Stimulated activated naive CD8-positive, alpha-beta T cell treated with anti-CD3 and anti-CD28 coated beads, Interleukin-15, amount 100 ng/mL, for 72 hours (primary cell): ENCODE measurements around the gene SMAP2.

Source experiments
- ATAC-seq: fragments of 150-1000 bp; cut with Tn5 transposase; 2 replicates; pipeline ENCODE4 v1.10.0; 2021; ENCODE audit warnings: mild to moderate bottlenecking, moderate library complexity
- DNase-seq, 2 donors: peaks; one replicate each; pipeline ENCODE4 v3.0.0; 2021 to 2022
- H3K27ac Mint-ChIP-seq, 2 donors: one replicate each; pipeline ENCODE4 v1.8.0; 2022; ENCODE audit warnings: mild to moderate bottlenecking in 2 of 2, mixed read lengths in 2 of 2, moderate library complexity in 2 of 2
- H3K27me3 Mint-ChIP-seq: one replicate; pipeline ENCODE4 v1.8.0; 2022; ENCODE audit warnings: mixed read lengths
- H3K4me1 Mint-ChIP-seq: one replicate; pipeline ENCODE4 v1.8.0; 2022; ENCODE audit warnings: mild to moderate bottlenecking, mixed read lengths
- H3K4me3 Mint-ChIP-seq, 2 donors: one replicate each; pipeline ENCODE4 v1.8.0; 2022; ENCODE audit warnings: mild to moderate bottlenecking in 2 of 2, mixed read lengths in 2 of 2, moderate library complexity in 1 of 2
- H3K9me3 Mint-ChIP-seq, 2 donors: one replicate each; pipeline ENCODE4 v1.8.0; 2022; ENCODE audit warnings: mixed read lengths in 2 of 2

SMAP2 gene

GRCh38 chr1:40450495-40451237 lies 77.1 kb downstream of the SMAP2 start:
- H3K27me3 Mint-ChIP-seq, result no peaks in the 10 kb centered on the region
- DNase-seq (peak; percentile 91 to 95), ATAC-seq (peak; percentile 82)
- H3K9me3 Mint-ChIP-seq, result peaks cover 36 to 43% of the 10 kb centered on the region in 2 donors
- peaks cover 56% of the 10 kb centered on the region for H3K4me1 Mint-ChIP-seq
- peak overlapping the region; percentile 97 to 98 for H3K27ac Mint-ChIP-seq
- H3K4me3 Mint-ChIP-seq, result peak overlapping the region; percentile 82 to 84

- H3K4me1 Mint-ChIP-seq, result peaks cover 56% of the 10 kb centered on the region
- no peaks in the 10 kb centered on the region for H3K27me3 Mint-ChIP-seq
- H3K9me3 Mint-ChIP-seq, result peaks cover 37 to 42% of the 10 kb centered on the region in 2 donors
- ATAC-seq (no peak), DNase-seq (no peak)
- H3K4me3 Mint-ChIP-seq, result peak overlapping the region; percentile 82 to 84
- H3K27ac Mint-ChIP-seq, result peak overlapping the region; percentile 97 to 98
These were observed 77.7 kb downstream of the SMAP2 start for GRCh38 chr1:40451238-40451585.

- Mint-ChIP-seq H3K27me3 (no peaks in the 10 kb centered on the region), H3K4me1 (peaks cover 44% of the 10 kb centered on the region), H3K27ac (no peak overlapping the region), H3K9me3 (peaks cover 70 to 77% of the 10 kb centered on the region in 2 donors), H3K4me3 (no peak overlapping the region)
- DNase-seq (no peak), ATAC-seq (no peak)
These were observed 81.3 kb downstream of the SMAP2 start for GRCh38 chr1:40454873-40455272.

- Mint-ChIP-seq H3K4me1 (no peaks in the 10 kb centered on the region), H3K27me3 (no peaks in the 10 kb centered on the region), H3K27ac (no peak overlapping the region), H3K4me3 (no peak overlapping the region), H3K9me3 (peaks cover 58 to 69% of the 10 kb centered on the region in 2 donors)
- DNase-seq, result no peak
- no peak for ATAC-seq
These were observed 89.5 kb downstream of the SMAP2 start for GRCh38 chr1:40462956-40463590.

- ATAC-seq (no peak), DNase-seq (no peak)
- H3K4me3 Mint-ChIP-seq, result no peak overlapping the region
- H3K4me1 Mint-ChIP-seq, result no peaks in the 10 kb centered on the region
- peaks cover 62 to 67% of the 10 kb centered on the region in 2 donors for H3K9me3 Mint-ChIP-seq
- H3K27me3 Mint-ChIP-seq, result no peaks in the 10 kb centered on the region
- H3K27ac Mint-ChIP-seq, result no peak overlapping the region
These were observed 95.8 kb downstream of the SMAP2 start for GRCh38 chr1:40469327-40469726.
